ENCODE measurements around the gene JDP2. TPM values are rescaled to one million over a fixed set of nuclear protein-coding genes. Genes with fewer than 3 reads are reported as not detected.

The JDP2 gene
- total RNA-seq, 1 donor from 2014 or later = 13.1 TPM

DNA sequence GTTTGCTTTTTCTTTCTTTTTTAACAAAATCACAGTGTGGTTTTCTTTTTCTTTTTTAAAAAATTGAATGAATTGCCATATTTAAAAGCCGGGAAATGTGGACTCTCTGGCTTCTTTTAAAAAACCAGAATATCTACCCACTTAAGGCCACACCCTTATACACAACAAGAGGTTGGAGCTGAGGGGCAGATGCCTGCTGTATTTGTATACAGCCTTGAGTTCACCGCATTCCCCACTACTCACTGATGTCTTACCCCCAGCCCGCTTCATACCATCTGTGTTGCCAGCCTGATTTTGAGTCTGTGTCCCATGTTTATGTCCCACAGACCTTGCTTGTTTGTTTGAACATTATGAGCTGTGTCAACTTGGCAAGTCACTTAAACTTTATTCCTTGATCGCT, 14.3 kb downstream of the JDP2 start:
- no peak for DNase-seq (ENCODE audit: low spot score, unreplicated experiment)
- TF ChIP-seq, protein P1, sequence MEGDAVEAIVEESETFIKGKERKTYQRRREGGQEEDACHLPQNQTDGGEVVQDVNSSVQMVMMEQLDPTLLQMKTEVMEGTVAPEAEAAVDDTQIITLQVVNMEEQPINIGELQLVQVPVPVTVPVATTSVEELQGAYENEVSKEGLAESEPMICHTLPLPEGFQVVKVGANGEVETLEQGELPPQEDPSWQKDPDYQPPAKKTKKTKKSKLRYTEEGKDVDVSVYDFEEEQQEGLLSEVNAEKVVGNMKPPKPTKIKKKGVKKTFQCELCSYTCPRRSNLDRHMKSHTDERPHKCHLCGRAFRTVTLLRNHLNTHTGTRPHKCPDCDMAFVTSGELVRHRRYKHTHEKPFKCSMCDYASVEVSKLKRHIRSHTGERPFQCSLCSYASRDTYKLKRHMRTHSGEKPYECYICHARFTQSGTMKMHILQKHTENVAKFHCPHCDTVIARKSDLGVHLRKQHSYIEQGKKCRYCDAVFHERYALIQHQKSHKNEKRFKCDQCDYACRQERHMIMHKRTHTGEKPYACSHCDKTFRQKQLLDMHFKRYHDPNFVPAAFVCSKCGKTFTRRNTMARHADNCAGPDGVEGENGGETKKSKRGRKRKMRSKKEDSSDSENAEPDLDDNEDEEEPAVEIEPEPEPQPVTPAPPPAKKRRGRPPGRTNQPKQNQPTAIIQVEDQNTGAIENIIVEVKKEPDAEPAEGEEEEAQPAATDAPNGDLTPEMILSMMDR (IDR thresholded peaks at IDR 0.05; ENCODE audit: unreplicated experiment) = no peak
- Mint-ChIP-seq H3K36me3 (ENCODE audit: insufficient read depth) (peaks cover 13% of the 10 kb centered on the region), H3K27me3 (no peaks in the 10 kb centered on the region), H3K27ac (no peak overlapping the region), H3K4me1 (ENCODE audit: low read depth) (peaks cover 13% of the 10 kb centered on the region), H3K9me3 (ENCODE audit: low read depth) (no peaks in the 10 kb centered on the region), H3K4me3 (ENCODE audit: low read depth) (no peak overlapping the region)

DNA sequence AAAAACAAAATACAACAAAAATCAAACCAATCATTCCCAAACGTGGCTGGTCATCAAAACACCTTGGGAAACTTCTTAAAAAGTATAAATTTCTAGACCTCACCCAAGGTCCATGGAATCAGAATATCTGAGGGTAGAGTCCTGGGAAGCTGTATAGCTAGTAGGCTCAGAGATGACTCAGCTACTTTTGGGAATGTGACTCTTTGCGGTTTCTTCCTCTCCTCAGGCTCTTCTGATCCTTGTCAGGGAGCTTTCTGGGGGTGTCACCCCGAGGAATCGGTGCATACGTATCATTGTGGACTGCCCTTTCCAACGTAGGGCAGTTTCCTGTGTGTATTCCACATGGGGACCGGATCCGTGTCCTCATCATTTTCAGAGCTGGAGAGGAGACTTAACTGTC, 14.8 kb downstream of the JDP2 start:
- H3K27ac Mint-ChIP-seq = peak overlapping the region; percentile 38
- TF ChIP-seq, protein P1 (IDR thresholded peaks at IDR 0.05; ENCODE audit: unreplicated experiment) = no peak
- H3K36me3 Mint-ChIP-seq (ENCODE audit: insufficient read depth) = peaks cover 13% of the 10 kb centered on the region

DNA sequence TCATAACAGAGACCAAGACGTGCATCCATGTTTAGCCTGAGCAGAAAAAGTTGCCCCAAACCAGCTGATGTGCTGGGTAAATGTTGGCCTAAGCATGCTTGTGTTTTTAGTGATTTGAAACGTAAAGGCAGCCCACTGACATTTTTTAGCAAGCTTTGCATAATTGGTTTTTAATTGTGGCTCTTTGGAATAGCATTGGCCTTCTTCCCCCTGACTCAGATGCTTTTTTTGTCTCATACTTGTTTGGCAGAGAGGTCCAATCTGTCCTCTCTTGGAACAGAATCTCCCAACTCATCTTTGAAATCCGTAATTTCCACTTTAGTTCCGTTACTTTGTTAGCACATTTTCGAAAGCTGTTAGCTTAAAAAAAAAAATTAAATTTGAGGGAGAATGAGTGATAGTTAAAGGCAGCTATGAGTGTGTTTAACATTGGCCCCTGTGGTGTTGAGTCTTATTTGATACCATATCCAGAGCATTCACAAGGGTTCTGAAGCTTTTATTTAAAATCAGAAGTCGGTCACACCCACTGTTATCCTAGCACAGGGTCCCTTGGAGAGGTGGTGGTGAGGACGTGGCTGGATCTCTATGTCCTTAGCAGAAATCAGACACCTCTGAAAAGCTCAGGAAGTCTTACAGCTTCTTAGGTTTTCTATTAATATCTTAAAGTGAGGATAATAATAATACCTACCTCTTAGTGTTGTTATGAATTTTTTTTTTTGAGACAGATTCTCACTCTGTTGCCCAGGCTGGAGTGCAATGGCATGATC, 15.6 kb downstream of the JDP2 start:
- no peaks in the 10 kb centered on the region for H3K9me3 Mint-ChIP-seq (ENCODE audit: low read depth)

More for the DNA sequence above, 14.8 kb downstream of the JDP2 start:
- Mint-ChIP-seq H3K9me3 (ENCODE audit: low read depth) (no peaks in the 10 kb centered on the region), H3K4me1 (ENCODE audit: low read depth) (peaks cover 13% of the 10 kb centered on the region), H3K4me3 (ENCODE audit: low read depth) (no peak overlapping the region), H3K27me3 (no peaks in the 10 kb centered on the region)
- DNase-seq (ENCODE audit: low spot score, unreplicated experiment) = no peak

DNA sequence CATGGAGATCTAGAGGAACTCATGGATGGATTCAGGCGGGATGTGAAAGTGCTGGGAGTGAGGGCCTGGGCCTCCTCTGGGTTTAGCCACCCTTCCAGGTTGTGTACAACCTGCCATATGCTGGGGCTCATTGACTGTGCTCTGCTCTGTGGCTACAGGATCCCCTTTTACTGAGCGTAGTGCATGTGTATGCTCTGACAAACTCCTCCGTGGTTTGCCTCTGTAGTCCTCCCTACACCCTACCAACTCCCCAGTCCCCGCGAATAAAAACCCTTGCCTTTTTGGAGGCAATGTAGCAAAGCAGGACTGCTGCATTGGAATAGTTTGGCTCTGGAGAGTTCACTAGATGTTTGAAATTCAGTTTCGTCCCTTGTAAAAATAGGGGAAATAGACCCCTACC, 17.4 kb downstream of the JDP2 start:
- no peak overlapping the region for H3K4me3 Mint-ChIP-seq (ENCODE audit: low read depth)
- no peak overlapping the region for H3K27ac Mint-ChIP-seq

More for the DNA sequence above, 15.6 kb downstream of the JDP2 start:
- Mint-ChIP-seq H3K4me1 (ENCODE audit: low read depth) (peaks cover 13% of the 10 kb centered on the region), H3K27ac (peak overlapping the region; percentile 38), H3K27me3 (no peaks in the 10 kb centered on the region), H3K36me3 (ENCODE audit: insufficient read depth) (peaks cover 10% of the 10 kb centered on the region), H3K4me3 (ENCODE audit: low read depth) (no peak overlapping the region)
- TF ChIP-seq, protein P1 (IDR thresholded peaks at IDR 0.05; ENCODE audit: unreplicated experiment) = no peak
- no peak for DNase-seq (ENCODE audit: low spot score, unreplicated experiment)

DNA sequence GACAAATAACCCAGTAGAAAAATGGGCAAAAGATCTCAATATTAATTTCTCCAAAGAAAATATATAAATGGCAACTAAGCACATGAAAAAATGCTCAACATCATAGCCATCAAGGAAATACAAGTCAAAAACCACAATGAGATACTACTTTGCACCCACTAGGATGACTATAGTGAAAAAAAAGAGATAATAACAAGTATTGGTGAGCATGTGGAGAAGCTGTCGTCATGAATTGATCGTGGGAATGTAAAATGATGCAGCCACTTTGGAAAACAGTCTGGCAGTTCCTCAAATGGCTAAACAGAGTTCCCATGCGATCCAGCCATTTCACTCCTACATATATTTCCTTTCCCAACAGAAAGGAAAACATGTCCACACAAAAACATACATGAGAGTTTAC, 18.1 kb downstream of the JDP2 start:
- no peak overlapping the region for H3K4me3 Mint-ChIP-seq (ENCODE audit: low read depth)
- H3K27me3 Mint-ChIP-seq = no peaks in the 10 kb centered on the region

More for the DNA sequence above, 17.4 kb downstream of the JDP2 start:
- no peak for DNase-seq (ENCODE audit: low spot score, unreplicated experiment)
- Mint-ChIP-seq H3K4me1 (ENCODE audit: low read depth) (peaks cover 21% of the 10 kb centered on the region), H3K9me3 (ENCODE audit: low read depth) (no peaks in the 10 kb centered on the region), H3K27me3 (no peaks in the 10 kb centered on the region), H3K36me3 (ENCODE audit: insufficient read depth) (peaks cover 9% of the 10 kb centered on the region)
- TF ChIP-seq, protein P1 (IDR thresholded peaks at IDR 0.05; ENCODE audit: unreplicated experiment) = no peak

More for the DNA sequence above, 18.1 kb downstream of the JDP2 start:
- no peaks in the 10 kb centered on the region for H3K9me3 Mint-ChIP-seq (ENCODE audit: low read depth)
- TF ChIP-seq, protein P1 (IDR thresholded peaks at IDR 0.05; ENCODE audit: unreplicated experiment) = no peak
- no peak overlapping the region for H3K27ac Mint-ChIP-seq
- H3K4me1 Mint-ChIP-seq (ENCODE audit: low read depth) = peaks cover 26% of the 10 kb centered on the region
- DNase-seq (ENCODE audit: low spot score, unreplicated experiment) = no peak
- H3K36me3 Mint-ChIP-seq (ENCODE audit: insufficient read depth) = peaks cover 9% of the 10 kb centered on the region

Data from progenitor cell of endocrine pancreas (in vitro differentiated cells).